Neutrophil (primary cell): Measurements from ENCODE around the gene ALDH2.

Source experiments
- H3K27ac ChIP-seq: fragments of 200-600 bp; sonication (generic); 2 replicates; pipeline ENCODE4 v1.5.1; 2016; ENCODE audit warnings: mild to moderate bottlenecking, moderate library complexity
- H3K27me3 ChIP-seq: fragments of 200-600 bp; sonication (generic); 2 replicates; pipeline ENCODE4 v1.6.0; 2016; ENCODE audit warnings: mild to moderate bottlenecking
- H3K36me3 ChIP-seq: fragments of 200-600 bp; sonication (generic); 2 replicates; pipeline ENCODE4 v1.5.1; 2017
- H3K4me1 ChIP-seq, 2 experiments: fragments of 200-600 bp in 1 of 2; sonication (generic) in 1 of 2; 1 replicate in 1 of 2; 2 replicates in 1 of 2; pipeline versions ENCODE4 v1.5.1 to v1.6.1; 2013 to 2016; ENCODE audit warnings: low read depth in 1 of 2, low read length in 1 of 2, mild to moderate bottlenecking in 1 of 2, moderate library complexity in 1 of 2; ENCODE audit not compliant: control insufficient read depth in 1 of 2, insufficient read depth in 1 of 2
- H3K4me3 ChIP-seq, 2 experiments: fragments of 200-600 bp in 1 of 2; sonication (generic) in 1 of 2; 1 replicate in 1 of 2; 2 replicates in 1 of 2; pipeline ENCODE4 v1.5.1; 2013 to 2016; ENCODE audit warnings: low read depth in 1 of 2, low read length in 1 of 2, mild to moderate bottlenecking in 1 of 2, moderate library complexity in 1 of 2
- H3K9me3 ChIP-seq: fragments of 200-600 bp; sonication (generic); 2 replicates; pipeline ENCODE4 v1.5.1; 2016
- TF ChIP-seq, protein P1 (sequence below): fragments of 200-600 bp; sonication (generic); IDR thresholded peaks from 2 replicates; pipeline ENCODE4 v1.5.1; 2016; ENCODE audit warnings: antibody characterized with exemption

ALDH2 gene

DNA sequence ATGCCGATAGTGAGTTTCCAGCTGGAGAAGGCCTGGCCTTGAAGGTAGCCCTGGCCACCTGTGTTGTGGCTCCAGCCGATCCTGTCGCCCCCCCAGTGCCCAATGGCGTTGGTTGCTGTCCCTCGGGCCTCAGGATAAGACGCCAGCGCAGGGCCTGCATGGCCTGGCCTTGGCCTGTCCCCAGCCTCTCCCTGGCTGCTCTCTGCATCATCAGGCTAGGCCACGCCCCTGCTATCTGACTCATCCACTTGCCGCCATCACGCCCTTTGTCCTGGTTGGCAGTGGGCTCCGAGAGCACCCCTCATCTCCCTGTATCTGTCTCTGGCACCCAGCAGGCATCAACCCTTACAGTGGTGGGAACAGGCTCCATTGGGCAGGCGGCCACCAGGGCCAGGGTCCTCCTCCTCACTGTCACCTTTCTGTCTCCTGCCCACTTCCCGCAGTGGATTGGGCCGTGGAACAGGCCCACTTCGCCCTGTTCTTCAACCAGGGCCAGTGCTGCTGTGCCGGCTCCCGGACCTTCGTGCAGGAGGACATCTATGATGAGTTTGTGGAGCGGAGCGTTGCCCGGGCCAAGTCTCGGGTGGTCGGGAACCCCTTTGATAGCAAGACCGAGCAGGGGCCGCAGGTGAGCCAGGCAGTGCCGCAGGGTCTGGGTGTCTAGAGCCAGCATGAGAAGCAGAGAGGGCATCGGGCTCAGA, 25.6 kb downstream of the ALDH2 start:
- TF ChIP-seq, protein P1, sequence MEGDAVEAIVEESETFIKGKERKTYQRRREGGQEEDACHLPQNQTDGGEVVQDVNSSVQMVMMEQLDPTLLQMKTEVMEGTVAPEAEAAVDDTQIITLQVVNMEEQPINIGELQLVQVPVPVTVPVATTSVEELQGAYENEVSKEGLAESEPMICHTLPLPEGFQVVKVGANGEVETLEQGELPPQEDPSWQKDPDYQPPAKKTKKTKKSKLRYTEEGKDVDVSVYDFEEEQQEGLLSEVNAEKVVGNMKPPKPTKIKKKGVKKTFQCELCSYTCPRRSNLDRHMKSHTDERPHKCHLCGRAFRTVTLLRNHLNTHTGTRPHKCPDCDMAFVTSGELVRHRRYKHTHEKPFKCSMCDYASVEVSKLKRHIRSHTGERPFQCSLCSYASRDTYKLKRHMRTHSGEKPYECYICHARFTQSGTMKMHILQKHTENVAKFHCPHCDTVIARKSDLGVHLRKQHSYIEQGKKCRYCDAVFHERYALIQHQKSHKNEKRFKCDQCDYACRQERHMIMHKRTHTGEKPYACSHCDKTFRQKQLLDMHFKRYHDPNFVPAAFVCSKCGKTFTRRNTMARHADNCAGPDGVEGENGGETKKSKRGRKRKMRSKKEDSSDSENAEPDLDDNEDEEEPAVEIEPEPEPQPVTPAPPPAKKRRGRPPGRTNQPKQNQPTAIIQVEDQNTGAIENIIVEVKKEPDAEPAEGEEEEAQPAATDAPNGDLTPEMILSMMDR = no peak
- peaks cover 4% of the 10 kb centered on the region in 2 experiments for H3K4me1 ChIP-seq
- H3K36me3 ChIP-seq = peaks cover 75% of the 10 kb centered on the region
- H3K4me3 ChIP-seq = no peak overlapping the region
- H3K9me3 ChIP-seq = no peaks in the 10 kb centered on the region
- no peaks in the 10 kb centered on the region for H3K27me3 ChIP-seq
- H3K27ac ChIP-seq = no peak overlapping the region

GRCh38 chr12:111792856-111793235, 26.1 kb downstream of the ALDH2 start:
- TF ChIP-seq, protein P1 = no peak
- no peak overlapping the region for H3K27ac ChIP-seq
- no peaks in the 10 kb centered on the region for H3K27me3 ChIP-seq
- H3K4me3 ChIP-seq = no peak overlapping the region
- peaks cover 4% of the 10 kb centered on the region in 2 experiments for H3K4me1 ChIP-seq
- H3K9me3 ChIP-seq = no peaks in the 10 kb centered on the region
- peaks cover 80% of the 10 kb centered on the region for H3K36me3 ChIP-seq

GRCh38 chr12:111798182-111798581, 31.4 kb downstream of the ALDH2 start:
- Histone ChIP-seq H3K9me3 (no peaks in the 10 kb centered on the region), H3K4me1 (no peaks in the 10 kb centered on the region), H3K36me3 (peaks cover 88% of the 10 kb centered on the region), H3K27ac (no peak overlapping the region), H3K4me3 (no peak overlapping the region), H3K27me3 (no peaks in the 10 kb centered on the region)
- TF ChIP-seq, protein P1 = no peak

- no peak overlapping the region for H3K4me3 ChIP-seq
- H3K36me3 ChIP-seq = peaks cover 87% of the 10 kb centered on the region
- no peaks in the 10 kb centered on the region for H3K4me1 ChIP-seq
- TF ChIP-seq, protein P1 = no peak
- no peaks in the 10 kb centered on the region for H3K27me3 ChIP-seq
- no peak overlapping the region for H3K27ac ChIP-seq
- H3K9me3 ChIP-seq = no peaks in the 10 kb centered on the region
Observed at GRCh38 chr12:111799758-111800157, 33.0 kb downstream of the ALDH2 start.

DNA sequence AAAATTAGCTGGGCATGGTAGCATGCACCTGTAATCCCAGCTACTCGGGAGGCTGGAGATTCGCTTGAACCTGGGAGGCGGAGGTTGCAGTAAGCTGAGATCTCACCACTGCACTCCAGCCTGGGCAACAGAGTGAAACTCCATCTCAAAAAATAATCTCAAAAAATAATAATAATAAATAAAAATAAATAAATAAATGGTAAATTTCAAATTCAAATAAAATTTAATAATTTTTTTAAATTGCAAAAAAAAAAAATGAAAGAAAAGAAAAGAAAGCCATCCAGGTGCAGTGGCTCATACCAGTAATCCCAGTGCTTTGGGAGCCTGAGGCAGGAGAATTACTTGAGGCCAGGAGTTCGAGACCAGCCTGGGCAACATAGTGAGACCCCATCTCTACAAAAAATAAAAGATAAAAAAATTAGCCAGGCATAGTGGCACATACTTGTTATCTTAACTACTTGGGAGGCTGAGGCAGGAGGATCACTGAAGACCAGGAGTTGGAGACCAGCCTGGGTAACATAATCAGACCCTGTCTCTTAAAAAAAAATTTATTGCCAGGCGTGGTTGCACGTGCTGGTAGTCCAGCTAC, 36.4 kb downstream of the ALDH2 start:
- Histone ChIP-seq H3K36me3 (peaks cover 87% of the 10 kb centered on the region), H3K4me3 (no peak overlapping the region)
- TF ChIP-seq, protein P1 = no peak

More for the DNA sequence above, 36.4 kb downstream of the ALDH2 start:
- no peaks in the 10 kb centered on the region for H3K4me1 ChIP-seq
- H3K27ac ChIP-seq = no peak overlapping the region
- H3K27me3 ChIP-seq = no peaks in the 10 kb centered on the region
- no peaks in the 10 kb centered on the region for H3K9me3 ChIP-seq
